Liver (tissue), 9 donors: ENCODE data around the gene NUP93. TPM values are rescaled to one million over a fixed set of nuclear protein-coding genes. Genes with fewer than 3 reads are reported as not detected.

Experiments used
- DNase-seq: peaks from one replicate; pipeline ENCODE4 v3.0.0-alpha.2; 2017; ENCODE audit warnings: low spot score
- H3K27ac ChIP-seq, 2 donors: one replicate each; pipeline ENCODE4 v1.7.0; 2013; ENCODE audit warnings: inconsistent platforms in 2 of 2, low read length in 2 of 2, control low read depth in 1 of 2, low read depth in 1 of 2, mild to moderate bottlenecking in 1 of 2
- H3K27me3 ChIP-seq, 4 donors: one replicate each; pipeline versions ENCODE4 v1.6.1 to v1.7.0; 2013; ENCODE audit warnings: low read length in 3 of 4, inconsistent platforms in 1 of 4, mild to moderate bottlenecking in 1 of 4, moderate library complexity in 1 of 4; ENCODE audit not compliant: control insufficient read depth in 4 of 4, insufficient read depth in 4 of 4
- H3K36me3 ChIP-seq, 4 donors: one replicate each; pipeline versions ENCODE4 v1.6.1 to v1.7.0; 2013; ENCODE audit warnings: low read length in 3 of 4, mild to moderate bottlenecking in 3 of 4, low read depth in 1 of 4, moderate library complexity in 1 of 4; ENCODE audit not compliant: control insufficient read depth in 4 of 4, insufficient read depth in 3 of 4
- H3K4me1 ChIP-seq, 4 donors: one replicate each; pipeline versions ENCODE4 v1.6.1 to v1.7.0; 2013; ENCODE audit warnings: low read length in 3 of 4, mild to moderate bottlenecking in 3 of 4, moderate library complexity in 1 of 4; ENCODE audit not compliant: control insufficient read depth in 4 of 4, insufficient read depth in 4 of 4
- H3K4me3 ChIP-seq, 3 donors: one replicate each; pipeline versions ENCODE4 v1.6.1 to v1.7.0; 2013; ENCODE audit warnings: low read length in 3 of 3, control low read depth in 1 of 3, low read depth in 1 of 3, mild to moderate bottlenecking in 1 of 3
- H3K9ac ChIP-seq, 2 donors: one replicate each; pipeline ENCODE4 v1.7.0; 2013; ENCODE audit warnings: low read length in 2 of 2, mild to moderate bottlenecking in 2 of 2, moderate library complexity in 2 of 2, control low read depth in 1 of 2, low read depth in 1 of 2
- H3K9me3 ChIP-seq, 4 donors: one replicate each; pipeline versions ENCODE4 v1.6.1 to v1.7.0; 2013; ENCODE audit warnings: low read length in 3 of 4; ENCODE audit not compliant: control insufficient read depth in 4 of 4
- EGR1 ChIP-seq, 2 donors: IDR thresholded peaks; 2 replicates each; pipeline ENCODE4 v1.6.1; 2016 to 2018; ENCODE audit warnings: antibody characterized with exemption in 2 of 2, low read depth in 2 of 2
- FOXA1 ChIP-seq: IDR thresholded peaks from 2 replicates; pipeline ENCODE4 v1.6.1; 2016; ENCODE audit warnings: antibody characterized with exemption
- FOXA2 ChIP-seq: IDR thresholded peaks from 2 replicates; pipeline ENCODE4 v1.6.1; 2016; ENCODE audit warnings: antibody characterized with exemption
- GABPA ChIP-seq, 2 donors: IDR thresholded peaks in 1 of 2; conservative IDR thresholded peaks in 1 of 2; 2 replicates each; pipeline ENCODE4 v1.6.1; 2016; ENCODE audit warnings: antibody characterized with exemption in 2 of 2, mild to moderate bottlenecking in 1 of 2, moderate library complexity in 1 of 2
- HNF4A ChIP-seq, 2 donors: conservative IDR thresholded peaks; 2 replicates each; pipeline ENCODE4 v1.6.1; 2016; ENCODE audit warnings: antibody characterized with exemption in 2 of 2, mild to moderate bottlenecking in 2 of 2
- HNF4G ChIP-seq: IDR thresholded peaks from 2 replicates; pipeline ENCODE4 v1.6.1; 2016; ENCODE audit warnings: antibody characterized with exemption
- JUND ChIP-seq, 2 donors: IDR thresholded peaks; 2 replicates each; pipeline ENCODE4 v1.6.1; 2016; ENCODE audit warnings: antibody characterized with exemption in 2 of 2
- NR2F2 ChIP-seq: IDR thresholded peaks from 2 replicates; pipeline ENCODE4 v1.6.1; 2016; ENCODE audit warnings: antibody characterized with exemption
- RAD21 ChIP-seq, 2 donors: IDR thresholded peaks; 2 replicates each; pipeline ENCODE4 v1.6.1; 2016; ENCODE audit warnings: antibody characterized with exemption in 2 of 2, mild to moderate bottlenecking in 2 of 2
- RXRA ChIP-seq, 2 donors: IDR thresholded peaks; 2 replicates each; pipeline ENCODE4 v1.6.1; 2017 to 2018; ENCODE audit warnings: antibody characterized with exemption in 2 of 2, mild to moderate bottlenecking in 1 of 2
- SP1 ChIP-seq: IDR thresholded peaks from 2 replicates; pipeline ENCODE4 v1.6.1; 2018; ENCODE audit warnings: antibody characterized with exemption, mild to moderate bottlenecking
- TAF1 ChIP-seq: conservative IDR thresholded peaks from 2 replicates; pipeline ENCODE4 v1.6.1; 2016; ENCODE audit warnings: antibody characterized with exemption, mild to moderate bottlenecking
- YY1 ChIP-seq: IDR thresholded peaks from 2 replicates; pipeline ENCODE4 v1.6.1; 2016; ENCODE audit warnings: antibody characterized with exemption, mild to moderate bottlenecking
- WGBS: extraction: QIAGEN DNeasy Blood & Tissue Kit; methylation state at CpG from one replicate; pipeline ENCODE4 v1.1.7; 2013; 5-methylcytosine and 5-hydroxymethylcytosine counted together
- polyA plus RNA-seq, 2 donors: library from polyadenylated mRNA; stranded (reverse) in 1 of 2; unstranded in 1 of 2; fragments of 200-250 nt in 1 of 2; fragments of >200 nt in 1 of 2; fragmentation: Nextera tagmentation in 1 of 2; extraction: Ambion mirVana in 1 of 2; gene quantifications; one replicate each; pipeline versions ENCODE4 v1.2.1 to v1.2.3, GENCODE V29; 2013 to 2015
- total RNA-seq, 2 donors: library from RNA; depleted of rRNA; stranded (reverse); fragments of >200 nt; gene quantifications; one replicate each; pipeline ENCODE4 v1.2.3, GENCODE V29; 2014
- TF ChIP-seq, protein P1 (sequence below): IDR thresholded peaks from 2 replicates; pipeline ENCODE4 v1.6.1; 2016; ENCODE audit warnings: antibody characterized with exemption
- TF ChIP-seq, protein P2 (sequence below): IDR thresholded peaks from 2 replicates; pipeline ENCODE4 v1.6.1; 2016; ENCODE audit warnings: antibody characterized with exemption
- TF ChIP-seq, protein P3 (sequence below): IDR thresholded peaks from 2 replicates; pipeline ENCODE4 v1.6.1; 2016; ENCODE audit warnings: antibody characterized with exemption
- donor health status: healthy.
- donor health status: healthy.
- donor health status: healthy.
- donor health status: healthy.
- donor health status: healthy.

NUP93 gene
- total and polyA plus RNA-seq, 4 donors: 8.2 to 31.8 (median 9.8) TPM

DNA sequence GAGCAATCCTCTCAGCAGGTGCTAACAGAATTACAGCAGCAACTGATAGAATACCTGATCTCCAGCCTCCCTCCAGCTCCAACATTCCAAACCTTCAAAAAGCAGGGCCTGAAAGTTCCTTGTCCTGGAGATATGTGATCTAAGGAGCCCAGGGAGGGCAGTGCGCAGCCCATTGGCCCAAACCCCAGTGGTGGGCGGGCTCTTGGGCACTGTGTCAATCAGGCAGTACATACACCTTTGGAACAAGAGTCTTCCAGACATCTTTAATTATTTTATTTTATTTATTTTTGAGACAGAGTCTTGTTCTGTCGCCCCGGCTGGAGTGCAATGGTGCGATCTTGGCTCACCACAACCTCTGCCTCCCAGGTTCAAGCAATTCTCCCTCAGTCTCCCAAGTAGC is 159.3 kb downstream of the NUP93 start:
- Histone ChIP-seq H3K4me1 (no peaks in the 10 kb centered on the region), H3K27ac (no peak overlapping the region), H3K36me3 (no peaks in the 10 kb centered on the region), H3K27me3 (no peaks in the 10 kb centered on the region), H3K9me3 (no peaks in the 10 kb centered on the region), H3K9ac (no peak overlapping the region), H3K4me3 (no peak overlapping the region)
- WGBS: 92% methylated on average over 5 of the region's 5 CpGs
- DNase-seq: no peak
- TF ChIP-seq SP1 (no peak), EGR1 (IDR thresholded peaks at IDR 0.05; ENCODE audit: low read depth in 2 of 2) (no peak), JUND (IDR thresholded peaks at IDR 0.05) (no peak), NR2F2 (no peak), RAD21 (IDR thresholded peaks at IDR 0.05) (no peak), HNF4A (conservative IDR thresholded peaks at IDR 0.05) (no peak), YY1 (no peak), HNF4G (no peak), TAF1 (no peak), GABPA (IDR thresholded peaks at IDR 0.05 in 1 of 2, conservative IDR thresholded peaks at IDR 0.05 in 1 of 2) (no peak), RXRA (IDR thresholded peaks at IDR 0.05) (no peak), FOXA2 (no peak), FOXA1 (no peak)
- TF ChIP-seq, protein P1, sequence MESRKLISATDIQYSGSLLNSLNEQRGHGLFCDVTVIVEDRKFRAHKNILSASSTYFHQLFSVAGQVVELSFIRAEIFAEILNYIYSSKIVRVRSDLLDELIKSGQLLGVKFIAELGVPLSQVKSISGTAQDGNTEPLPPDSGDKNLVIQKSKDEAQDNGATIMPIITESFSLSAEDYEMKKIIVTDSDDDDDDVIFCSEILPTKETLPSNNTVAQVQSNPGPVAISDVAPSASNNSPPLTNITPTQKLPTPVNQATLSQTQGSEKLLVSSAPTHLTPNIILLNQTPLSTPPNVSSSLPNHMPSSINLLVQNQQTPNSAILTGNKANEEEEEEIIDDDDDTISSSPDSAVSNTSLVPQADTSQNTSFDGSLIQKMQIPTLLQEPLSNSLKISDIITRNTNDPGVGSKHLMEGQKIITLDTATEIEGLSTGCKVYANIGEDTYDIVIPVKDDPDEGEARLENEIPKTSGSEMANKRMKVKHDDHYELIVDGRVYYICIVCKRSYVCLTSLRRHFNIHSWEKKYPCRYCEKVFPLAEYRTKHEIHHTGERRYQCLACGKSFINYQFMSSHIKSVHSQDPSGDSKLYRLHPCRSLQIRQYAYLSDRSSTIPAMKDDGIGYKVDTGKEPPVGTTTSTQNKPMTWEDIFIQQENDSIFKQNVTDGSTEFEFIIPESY: no peak
- TF ChIP-seq, protein P2, sequence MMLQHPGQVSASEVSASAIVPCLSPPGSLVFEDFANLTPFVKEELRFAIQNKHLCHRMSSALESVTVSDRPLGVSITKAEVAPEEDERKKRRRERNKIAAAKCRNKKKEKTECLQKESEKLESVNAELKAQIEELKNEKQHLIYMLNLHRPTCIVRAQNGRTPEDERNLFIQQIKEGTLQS: no peak
- TF ChIP-seq, protein P3, sequence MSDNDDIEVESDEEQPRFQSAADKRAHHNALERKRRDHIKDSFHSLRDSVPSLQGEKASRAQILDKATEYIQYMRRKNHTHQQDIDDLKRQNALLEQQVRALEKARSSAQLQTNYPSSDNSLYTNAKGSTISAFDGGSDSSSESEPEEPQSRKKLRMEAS: no peak

DNA sequence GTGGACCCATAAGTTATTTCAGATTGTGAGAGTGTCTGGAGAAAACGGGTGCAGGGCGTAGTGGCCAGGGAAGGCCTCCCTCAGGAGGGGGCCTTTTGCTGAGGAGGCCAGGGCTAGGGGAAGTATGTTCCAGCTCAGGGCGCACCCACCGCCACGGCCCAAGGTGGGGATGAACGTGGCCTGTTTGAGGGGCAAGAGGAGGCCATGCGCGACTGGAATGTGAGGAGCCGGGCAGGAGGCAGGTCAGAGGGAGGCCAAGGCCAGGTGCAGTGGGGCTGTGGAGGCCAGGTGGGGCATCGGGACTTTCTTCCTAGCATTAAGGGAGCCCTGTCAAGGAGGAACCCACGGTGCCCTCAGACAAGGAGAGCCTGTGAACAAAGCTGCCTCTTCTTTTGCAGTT is 161.8 kb downstream of the NUP93 start:
- H3K9ac ChIP-seq: no peak overlapping the region
- H3K27me3 ChIP-seq: no peaks in the 10 kb centered on the region
- H3K27ac ChIP-seq: no peak overlapping the region
- DNase-seq: no peak
- H3K4me1 ChIP-seq: peaks cover 0 to 2% (median 0%) of the 10 kb centered on the region in 4 donors
- H3K4me3 ChIP-seq: no peak overlapping the region
- H3K36me3 ChIP-seq: no peaks in the 10 kb centered on the region
- no peak for TF ChIP-seq FOXA1
- TF ChIP-seq, protein P1: no peak
- TF ChIP-seq, protein P2: no peak
- H3K9me3 ChIP-seq: no peaks in the 10 kb centered on the region
- WGBS: 89% methylated on average over 11 of the region's 11 CpGs
